Esophagus muscularis mucosa (tissue), 4 donors: ENCODE results near the gene SNCA. TPM values are rescaled to one million over a fixed set of nuclear protein-coding genes. Genes with fewer than 3 reads are reported as not detected.
A peak's percentile ranks its signal among the peaks of the same experiment; 100 is the strongest.

Experiments used
- DNase-seq: peaks from one replicate; pipeline ENCODE4 v3.0.0-alpha.2; 2017; ENCODE audit errors: extremely low spot score
- H3K27ac ChIP-seq, 4 donors: fragments of 200-600 bp; sonication (generic); replicated peaks in 1 of 4; 1 replicate in 3 of 4; 2 replicates in 1 of 4; pipeline ENCODE4 v1.5.1; 2016 to 2019; ENCODE audit warnings: mild to moderate bottlenecking in 1 of 4
- H3K27me3 ChIP-seq, 4 donors: fragments of 200-600 bp; sonication (generic); one replicate each; pipeline versions ENCODE4 v1.5.1 to v1.6.0; 2016 to 2019
- H3K36me3 ChIP-seq, 4 donors: fragments of 200-600 bp; sonication (generic); one replicate each; pipeline ENCODE4 v1.5.1; 2016 to 2019
- H3K4me1 ChIP-seq, 4 donors: fragments of 200-600 bp; sonication (generic); one replicate each; pipeline ENCODE4 v1.5.1; 2016 to 2019
- H3K4me3 ChIP-seq, 4 donors: fragments of 200-600 bp; sonication (generic); 1 replicate in 2 of 4; 2 replicates in 2 of 4; pipeline ENCODE4 v1.5.1; 2016 to 2019; ENCODE audit warnings: mild to moderate bottlenecking in 4 of 4, moderate library complexity in 1 of 4
- H3K9me3 ChIP-seq, 4 donors: fragments of 200-600 bp; sonication (generic); 1 replicate in 3 of 4; 2 replicates in 1 of 4; pipeline ENCODE4 v1.5.1; 2016 to 2019
- EP300 ChIP-seq: sonication (generic); formaldehyde crosslinking; IDR thresholded peaks from one replicate; pipeline ENCODE4 v1.6.1; 2017; ENCODE audit warnings: antibody characterized with exemption
- POLR2A ChIP-seq: fragments of 450-650 bp; IDR thresholded peaks from one replicate; pipeline ENCODE4 v1.6.1; 2017; ENCODE audit warnings: antibody characterized with exemption, moderate library complexity, mild to moderate bottlenecking, low read depth
- POLR2AphosphoS5 ChIP-seq, 2 donors: sonication (generic); formaldehyde crosslinking; IDR thresholded peaks; one replicate each; pipeline ENCODE4 v1.6.1; 2017; ENCODE audit warnings: antibody characterized with exemption in 2 of 2
- WGBS: methylation state at CpG from one replicate; pipeline ENCODE4 v1.1.5; 2018; 5-methylcytosine and 5-hydroxymethylcytosine counted together
- intact Hi-C: fragments of 100-400 bp; cut with DNase I; formaldehyde crosslinking; loops from one replicate; pipeline ENCODE4 v1.15.1; 2023
- total RNA-seq, 4 donors: library from RNA; depleted of rRNA; stranded (reverse); fragments of >200 nt; gene quantifications; one replicate each; pipeline versions ENCODE4 v1.1.0 to v1.2.1, GENCODE V29; 2016
- TF ChIP-seq, protein P1 (sequence below), 3 experiments: fragments of 200-600 bp in 2 of 3; fragments of 450-650 bp in 1 of 3; sonication (generic) in 2 of 3; IDR thresholded peaks; one replicate each; pipeline ENCODE4 v1.5.1; 2017 to 2019; ENCODE audit warnings: antibody characterized with exemption in 3 of 3, mild to moderate bottlenecking in 2 of 3, moderate library complexity in 1 of 3

Gene SNCA
- total RNA-seq, 4 donors from 2014 or later, result 12.9 to 19.7 (median 17.6) TPM

DNA sequence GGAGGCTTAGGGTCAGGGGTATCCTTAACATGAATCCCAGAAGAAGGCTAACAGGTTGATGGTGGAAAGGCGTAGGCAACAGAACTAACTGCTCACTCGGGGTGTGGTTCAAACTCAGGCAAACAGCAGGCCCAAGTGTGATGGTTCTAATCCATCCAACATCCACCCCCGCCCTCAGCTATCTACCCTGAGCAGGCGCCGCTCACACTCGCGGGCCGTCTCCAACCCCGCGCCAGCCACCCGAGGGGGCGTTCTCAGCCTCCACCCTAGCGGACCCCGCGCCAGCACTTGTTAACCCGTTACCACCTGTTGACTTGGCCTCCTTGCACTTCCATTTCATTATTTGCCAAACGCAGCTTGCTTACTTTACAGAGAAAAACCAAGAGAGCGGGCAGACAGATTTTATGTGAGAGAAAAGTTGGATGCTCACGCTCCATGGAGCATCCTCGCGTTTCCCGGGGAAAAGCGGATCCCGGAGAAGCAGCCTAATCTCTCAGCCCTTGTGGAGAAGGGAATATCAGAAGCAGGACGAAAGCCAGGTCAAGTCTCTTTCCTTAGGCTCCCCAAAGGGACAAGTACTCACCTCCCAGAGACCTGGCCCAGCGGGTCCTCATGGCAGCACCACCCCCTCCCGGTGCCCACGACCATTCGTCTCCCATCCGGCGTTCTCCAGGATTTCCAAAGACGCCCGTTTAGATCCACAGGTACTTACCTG is 773 bp downstream of the SNCA start:
- 10% methylated on average over 32 of the region's 33 CpGs for WGBS
- no peak for DNase-seq
- peaks cover 0 to 47% (median 8%) of the 10 kb centered on the region in 4 donors for H3K27me3 ChIP-seq

GRCh38 chr4:89835413-89835812 is 1.5 kb downstream of the SNCA start:
- intact Hi-C loops, result no loop called here
- 73% methylated on average over 1 of the region's 1 CpG for WGBS
- Histone ChIP-seq H3K4me3 (peak overlapping the region in 3 of 4 donors; percentile 63 to 68 (median 64)), H3K27ac (no peak overlapping the region), H3K9me3 (no peaks in the 10 kb centered on the region), H3K36me3 (no peaks in the 10 kb centered on the region), H3K27me3 (peaks cover 0 to 47% (median 8%) of the 10 kb centered on the region in 4 donors), H3K4me1 (peaks cover 16 to 25% (median 22%) of the 10 kb centered on the region in 4 donors)
- no peak for TF ChIP-seq POLR2AphosphoS5 (IDR thresholded peaks at IDR 0.05)
- TF ChIP-seq POLR2A, result no peak
- no peak for TF ChIP-seq EP300
- TF ChIP-seq, protein P1, sequence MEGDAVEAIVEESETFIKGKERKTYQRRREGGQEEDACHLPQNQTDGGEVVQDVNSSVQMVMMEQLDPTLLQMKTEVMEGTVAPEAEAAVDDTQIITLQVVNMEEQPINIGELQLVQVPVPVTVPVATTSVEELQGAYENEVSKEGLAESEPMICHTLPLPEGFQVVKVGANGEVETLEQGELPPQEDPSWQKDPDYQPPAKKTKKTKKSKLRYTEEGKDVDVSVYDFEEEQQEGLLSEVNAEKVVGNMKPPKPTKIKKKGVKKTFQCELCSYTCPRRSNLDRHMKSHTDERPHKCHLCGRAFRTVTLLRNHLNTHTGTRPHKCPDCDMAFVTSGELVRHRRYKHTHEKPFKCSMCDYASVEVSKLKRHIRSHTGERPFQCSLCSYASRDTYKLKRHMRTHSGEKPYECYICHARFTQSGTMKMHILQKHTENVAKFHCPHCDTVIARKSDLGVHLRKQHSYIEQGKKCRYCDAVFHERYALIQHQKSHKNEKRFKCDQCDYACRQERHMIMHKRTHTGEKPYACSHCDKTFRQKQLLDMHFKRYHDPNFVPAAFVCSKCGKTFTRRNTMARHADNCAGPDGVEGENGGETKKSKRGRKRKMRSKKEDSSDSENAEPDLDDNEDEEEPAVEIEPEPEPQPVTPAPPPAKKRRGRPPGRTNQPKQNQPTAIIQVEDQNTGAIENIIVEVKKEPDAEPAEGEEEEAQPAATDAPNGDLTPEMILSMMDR (IDR thresholded peaks at IDR 0.05), result no peak
- DNase-seq, result no peak

More for the DNA sequence above, 773 bp downstream of the SNCA start:
- Histone ChIP-seq H3K9me3 (no peaks in the 10 kb centered on the region), H3K27ac (peak overlapping the region; percentile 54 to 73 (median 60)), H3K4me3 (peak overlapping the region; percentile 63 to 83 (median 66)), H3K36me3 (no peaks in the 10 kb centered on the region), H3K4me1 (peaks cover 16 to 25% (median 22%) of the 10 kb centered on the region in 4 donors)
- intact Hi-C loops, result no loop called here
- TF ChIP-seq EP300, result no peak
- TF ChIP-seq, protein P1 (IDR thresholded peaks at IDR 0.05), result no peak
- no peak for TF ChIP-seq POLR2A
- TF ChIP-seq POLR2AphosphoS5 (IDR thresholded peaks at IDR 0.05), result no peak

DNA sequence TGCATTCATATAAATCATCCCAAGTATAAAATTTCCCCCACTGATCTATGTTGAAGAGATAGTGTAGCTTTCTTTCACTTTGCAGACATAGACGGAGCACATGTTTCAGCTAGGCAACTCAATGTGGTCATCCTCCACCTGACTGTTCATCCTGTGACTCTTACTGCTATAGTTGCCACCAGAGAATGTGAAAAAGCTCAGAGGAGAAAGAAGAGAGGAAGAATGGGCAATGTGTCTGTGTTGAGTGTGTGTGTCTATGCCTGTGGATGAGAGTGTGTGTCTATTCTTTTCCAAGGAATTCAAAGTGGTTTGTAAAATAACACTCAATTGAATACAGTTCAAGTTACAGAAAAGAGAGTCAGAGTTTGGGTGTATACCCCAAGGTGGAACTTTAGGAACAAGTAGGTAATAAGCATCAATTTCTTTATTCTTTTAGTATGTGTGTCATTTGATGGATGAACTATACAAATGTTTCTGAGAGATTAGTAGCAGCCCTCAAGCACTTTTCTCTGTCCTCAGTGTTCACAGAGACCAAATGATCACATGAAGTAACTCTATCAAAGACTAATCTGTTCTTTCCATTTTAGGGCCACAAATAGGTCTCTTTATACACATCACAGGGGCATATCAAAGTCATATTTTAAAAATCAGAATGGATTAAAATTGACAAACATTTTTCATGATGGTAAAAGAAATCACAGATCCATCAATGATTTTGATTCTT is 2.3 kb downstream of the SNCA start:
- H3K27ac ChIP-seq, result no peak overlapping the region
- H3K4me1 ChIP-seq, result peaks cover 16 to 26% (median 24%) of the 10 kb centered on the region in 4 donors
- H3K9me3 ChIP-seq, result no peaks in the 10 kb centered on the region
- H3K4me3 ChIP-seq, result no peak overlapping the region
- 73% methylated on average over 1 of the region's 1 CpG for WGBS
- no peak for DNase-seq
- H3K36me3 ChIP-seq, result no peaks in the 10 kb centered on the region
- TF ChIP-seq EP300 (no peak), POLR2AphosphoS5 (IDR thresholded peaks at IDR 0.05) (no peak), POLR2A (no peak)
- TF ChIP-seq, protein P1 (IDR thresholded peaks at IDR 0.05), result no peak
- intact Hi-C loops, result no loop called here
- peaks cover 0 to 44% (median 8%) of the 10 kb centered on the region in 4 donors for H3K27me3 ChIP-seq

GRCh38 chr4:89829470-89830138 is 7.4 kb downstream of the SNCA start:
- H3K36me3 ChIP-seq, result no peaks in the 10 kb centered on the region
- H3K27me3 ChIP-seq, result no peaks in the 10 kb centered on the region
- WGBS, result 56% methylated on average over 7 of the region's 7 CpGs
- peak overlapping the region in 1 of 4 donors; percentile 0 for H3K27ac ChIP-seq
- TF ChIP-seq POLR2AphosphoS5 (IDR thresholded peaks at IDR 0.05) (no peak), POLR2A (no peak), EP300 (no peak)
- TF ChIP-seq, protein P1 (IDR thresholded peaks at IDR 0.05), result no peak
- H3K4me3 ChIP-seq, result no peak overlapping the region
- DNase-seq, result no peak
- no peaks in the 10 kb centered on the region for H3K9me3 ChIP-seq
- peaks cover 0 to 4% (median 0%) of the 10 kb centered on the region in 4 donors for H3K4me1 ChIP-seq
- intact Hi-C loops, result no loop called here
